OCI-LY7 (cell line): ENCODE measurements around the gene PPM1J. TPM values are rescaled to one million over a fixed set of nuclear protein-coding genes. Genes with fewer than 3 reads are reported as not detected.

Experiments
- BruUV-seq: library from RNA; stranded (reverse); fragments of 400-500 nt; replicated peaks from 2 replicates; lab custom pipeline; 2021; lab: Mats Ljungman, UMichigan
- CTCF ChIA-PET: fragments of 300-600 bp; sonication (Branson Sonifier 250); formaldehyde crosslinking; loops from one replicate; lab custom pipeline; 2022; ENCODE audit warnings: antibody characterized with exemption; ENCODE audit not compliant: unreplicated experiment; lab: Charles Lee
- POLR2A ChIA-PET: fragments of 300-600 bp; sonication (Branson Sonifier 250); formaldehyde crosslinking; loops from one replicate; lab custom pipeline; 2022; ENCODE audit warnings: antibody characterized with exemption; lab: Charles Lee
- DNase-seq: peaks from one replicate; pipeline ENCODE4 v3.0.0-alpha.2; 2015; ENCODE audit warnings: low spot score
- H2AFZ ChIP-seq: fragments of 200-600 bp; sonication (generic), shearing (Covaris generic); 2 replicates; pipeline ENCODE4 v1.6.1; 2014; ENCODE audit warnings: mild to moderate bottlenecking, antibody characterized with exemption, low read length, moderate library complexity
- H3K27ac ChIP-seq: fragments of 200-600 bp; sonication (generic); 2 replicates; pipeline ENCODE4 v1.5.1; 2014; ENCODE audit warnings: mixed run types, low read depth, mild to moderate bottlenecking, moderate library complexity, low read length, inconsistent platforms; ENCODE audit not compliant: poor library complexity, severe bottlenecking
- H3K36me3 ChIP-seq: fragments of 200-600 bp; sonication (generic); 2 replicates; pipeline ENCODE4 v1.6.1; 2014; ENCODE audit warnings: mild to moderate bottlenecking, antibody characterized with exemption, low read length, moderate library complexity, mixed read lengths; ENCODE audit not compliant: insufficient read depth
- H3K4me1 ChIP-seq: fragments of 200-600 bp; sonication (generic); 2 replicates; pipeline ENCODE4 v1.5.1; 2014; ENCODE audit warnings: mild to moderate bottlenecking, low read length; ENCODE audit not compliant: insufficient read depth, poor library complexity, severe bottlenecking
- H3K4me2 ChIP-seq: fragments of 200-600 bp; sonication (generic); 2 replicates; pipeline ENCODE4 v1.6.1; 2014; ENCODE audit warnings: mild to moderate bottlenecking, low read length
- H3K4me3 ChIP-seq: fragments of 200-600 bp; sonication (generic); 2 replicates; pipeline ENCODE4 v1.5.1; 2014; ENCODE audit warnings: mild to moderate bottlenecking, low read depth, low read length; ENCODE audit not compliant: poor library complexity, severe bottlenecking
- H3K79me2 ChIP-seq: fragments of 200-600 bp; sonication (generic); 2 replicates; pipeline ENCODE4 v1.6.1; 2016; ENCODE audit warnings: low read depth, mild to moderate bottlenecking, low read length, moderate library complexity, mixed read lengths; ENCODE audit not compliant: insufficient read depth
- H3K9me2 ChIP-seq: fragments of 200-600 bp; sonication (generic); 2 replicates; pipeline ENCODE4 v1.6.1; 2016; ENCODE audit warnings: mild to moderate bottlenecking, low read length, mixed read lengths; ENCODE audit not compliant: insufficient read depth
- H3K9me3 ChIP-seq: fragments of 200-600 bp; sonication (generic); 2 replicates; pipeline ENCODE4 v1.6.1; 2014; ENCODE audit warnings: mild to moderate bottlenecking, mixed run types, low read length, mixed read lengths
- H4K20me1 ChIP-seq: fragments of 200-600 bp; sonication (generic); 2 replicates; pipeline ENCODE4 v1.6.1; 2014; ENCODE audit warnings: mild to moderate bottlenecking, antibody characterized with exemption, low read length, moderate library complexity, mixed read lengths; ENCODE audit not compliant: insufficient read depth
- EZH2phosphoT487 ChIP-seq: fragments of 200-600 bp; sonication (generic); IDR thresholded peaks from 2 replicates; pipeline ENCODE4 v1.6.1; 2018; ENCODE audit warnings: low read depth, borderline replicate concordance, mild to moderate bottlenecking, mixed run types, antibody characterized with exemption, low read length, moderate library complexity, mixed read lengths
- intact Hi-C: fragments of 100-400 bp; cut with micrococcal nuclease; formaldehyde crosslinking; loops from one replicate; pipeline ENCODE4 v1.10.0; 2022; ENCODE audit not compliant: unreplicated experiment
- total RNA-seq, 2 experiments: library from RNA; depleted of rRNA in 1 of 2; stranded (reverse); fragments of >200 nt in 1 of 2; shearing (Covaris generic) in 1 of 2; gene quantifications; 2 replicates each; pipeline ENCODE4 v1.2.3, GENCODE V29; 2014 to 2022
- TF ChIP-seq, protein P1 (sequence below): fragments of 200-600 bp; sonication (generic); conservative IDR thresholded peaks from 2 replicates; pipeline ENCODE4 v1.5.1; 2014; ENCODE audit warnings: mild to moderate bottlenecking, antibody characterized with exemption, low read length, moderate library complexity, mixed read lengths

The PPM1J gene
- total RNA-seq, 2 experiments from 2014 or later: 1.5 to 4.2 TPM

DNA sequence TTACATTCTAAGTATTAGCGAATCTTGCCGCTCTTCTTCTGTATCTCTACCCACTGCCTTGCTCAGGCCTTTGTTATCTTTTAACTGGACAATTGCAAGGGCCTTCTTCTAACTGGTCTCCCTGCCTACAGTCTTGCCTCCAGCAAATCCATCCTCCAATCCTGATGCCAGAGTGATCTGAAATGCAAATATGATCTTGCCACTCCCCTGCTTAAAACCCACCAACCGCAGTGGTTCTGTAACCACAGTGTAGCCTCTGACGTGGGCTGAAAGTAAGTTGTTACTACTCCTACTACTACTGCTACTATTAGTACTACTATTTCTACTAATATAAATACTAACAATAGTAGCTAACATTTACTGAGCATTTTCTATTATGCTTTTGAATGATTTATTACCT, 28.3 kb downstream of the PPM1J start:
- CTCF ChIA-PET: no interaction called here
- H3K4me1 ChIP-seq: no peaks in the 10 kb centered on the region
- no TSS peak for BruUV-seq

DNA sequence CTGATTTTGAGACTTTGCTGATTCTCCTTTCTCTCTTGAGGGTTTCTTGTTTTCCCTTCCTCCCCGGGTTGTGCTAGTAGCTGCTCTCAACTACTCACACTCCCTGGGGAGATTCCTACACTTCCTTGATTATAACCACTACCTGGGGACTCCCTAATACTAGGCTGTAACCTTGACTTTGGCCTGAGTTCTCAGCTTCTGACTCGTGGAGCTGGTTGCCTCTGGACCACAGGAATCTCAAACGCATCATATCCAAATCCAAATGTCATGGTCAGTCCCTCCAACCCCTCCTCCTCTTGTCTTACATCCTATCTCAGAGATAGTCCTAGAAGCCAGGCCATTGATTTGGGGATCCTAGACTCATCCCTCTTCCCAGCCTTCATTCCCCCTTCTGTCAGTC, 28.7 kb downstream of the PPM1J start:
- no peaks in the 10 kb centered on the region for H3K4me1 ChIP-seq
- ChIA-PET CTCF (no interaction called here), POLR2A (interaction anchor here (0.5 kb wide), 1 partner anchor 1117 kb away, joined by 5 read pairs; no protein-coding TSS in a partner anchor)
- no peak overlapping the region for H3K27ac ChIP-seq
- no peaks in the 10 kb centered on the region for H4K20me1 ChIP-seq
- no peak overlapping the region for H3K4me3 ChIP-seq
- no peak for TF ChIP-seq EZH2phosphoT487
- TF ChIP-seq, protein P1, sequence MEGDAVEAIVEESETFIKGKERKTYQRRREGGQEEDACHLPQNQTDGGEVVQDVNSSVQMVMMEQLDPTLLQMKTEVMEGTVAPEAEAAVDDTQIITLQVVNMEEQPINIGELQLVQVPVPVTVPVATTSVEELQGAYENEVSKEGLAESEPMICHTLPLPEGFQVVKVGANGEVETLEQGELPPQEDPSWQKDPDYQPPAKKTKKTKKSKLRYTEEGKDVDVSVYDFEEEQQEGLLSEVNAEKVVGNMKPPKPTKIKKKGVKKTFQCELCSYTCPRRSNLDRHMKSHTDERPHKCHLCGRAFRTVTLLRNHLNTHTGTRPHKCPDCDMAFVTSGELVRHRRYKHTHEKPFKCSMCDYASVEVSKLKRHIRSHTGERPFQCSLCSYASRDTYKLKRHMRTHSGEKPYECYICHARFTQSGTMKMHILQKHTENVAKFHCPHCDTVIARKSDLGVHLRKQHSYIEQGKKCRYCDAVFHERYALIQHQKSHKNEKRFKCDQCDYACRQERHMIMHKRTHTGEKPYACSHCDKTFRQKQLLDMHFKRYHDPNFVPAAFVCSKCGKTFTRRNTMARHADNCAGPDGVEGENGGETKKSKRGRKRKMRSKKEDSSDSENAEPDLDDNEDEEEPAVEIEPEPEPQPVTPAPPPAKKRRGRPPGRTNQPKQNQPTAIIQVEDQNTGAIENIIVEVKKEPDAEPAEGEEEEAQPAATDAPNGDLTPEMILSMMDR: no peak
- intact Hi-C loops: no loop called here
- BruUV-seq: no TSS peak
- no peaks in the 10 kb centered on the region for H3K9me3 ChIP-seq
- H3K79me2 ChIP-seq: no peaks in the 10 kb centered on the region
- H3K9me2 ChIP-seq: no peaks in the 10 kb centered on the region
- no peak for DNase-seq
- no peak overlapping the region for H3K4me2 ChIP-seq
- H3K36me3 ChIP-seq: no peaks in the 10 kb centered on the region
- H2AFZ ChIP-seq: no peak overlapping the region

More for the DNA sequence above, 28.3 kb downstream of the PPM1J start:
- Histone ChIP-seq H3K27ac (no peak overlapping the region), H3K4me3 (no peak overlapping the region), H4K20me1 (no peaks in the 10 kb centered on the region), H3K9me3 (no peaks in the 10 kb centered on the region), H3K36me3 (no peaks in the 10 kb centered on the region), H3K4me2 (no peak overlapping the region), H3K79me2 (no peaks in the 10 kb centered on the region), H3K9me2 (no peaks in the 10 kb centered on the region), H2AFZ (no peak overlapping the region)
- no peak for DNase-seq
- POLR2A ChIA-PET: no interaction called here
- intact Hi-C loops: no loop called here
- TF ChIP-seq EZH2phosphoT487: no peak
- TF ChIP-seq, protein P1: no peak

DNA sequence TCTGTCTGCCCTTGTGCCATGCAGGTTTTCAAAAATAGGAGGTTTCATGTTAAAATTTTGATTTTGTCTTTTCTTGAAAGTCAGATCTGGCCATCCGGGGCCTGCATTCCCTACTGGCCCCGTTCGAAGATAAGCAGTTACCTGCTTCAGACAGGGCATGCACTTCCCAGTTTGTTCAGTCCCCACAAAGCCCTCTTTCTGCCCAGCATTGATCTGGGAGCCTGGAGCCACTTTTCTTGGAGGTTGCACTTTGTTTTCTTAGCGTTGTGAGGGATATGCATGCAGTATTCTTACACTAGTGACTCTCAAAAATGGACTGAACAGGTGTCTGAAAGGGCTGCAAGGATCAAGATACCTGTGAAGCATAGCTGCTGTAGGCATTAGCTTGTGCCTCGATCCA, 29.2 kb downstream of the PPM1J start:
- Histone ChIP-seq H4K20me1 (no peaks in the 10 kb centered on the region), H3K36me3 (no peaks in the 10 kb centered on the region), H3K4me3 (no peak overlapping the region), H3K79me2 (no peaks in the 10 kb centered on the region), H2AFZ (no peak overlapping the region), H3K27ac (no peak overlapping the region), H3K9me2 (no peaks in the 10 kb centered on the region), H3K4me1 (no peaks in the 10 kb centered on the region), H3K9me3 (no peaks in the 10 kb centered on the region), H3K4me2 (no peak overlapping the region)
- TF ChIP-seq, protein P1: no peak
- TF ChIP-seq EZH2phosphoT487: no peak
- ChIA-PET CTCF (no interaction called here), POLR2A (interaction anchor here (0.5 kb wide), 1 partner anchor 1118 kb away, joined by 5 read pairs; no protein-coding TSS in a partner anchor)
- intact Hi-C loops: no loop called here
- no peak for DNase-seq
- no TSS peak for BruUV-seq
